ENCODE results near the gene RAB30. TPM values are rescaled to one million over a fixed set of nuclear protein-coding genes. Genes with fewer than 3 reads are reported as not detected.
"Not testable (repeated sequence)": the region's sequence is repeated elsewhere in the genome, so short reads cannot be mapped to it uniquely, and the experiment has no call there.

The RAB30 gene
- total RNA-seq, 1 experiment from 2014 or later: 1.5 TPM

GRCh38 chr11:82944198-82944597 lies 127.5 kb downstream of the RAB30 start:
- DNase-seq: no peak
- Mint-ChIP-seq H3K27ac (ENCODE audit: unreplicated experiment) (no peak overlapping the region), H3K27me3 (ENCODE audit: unreplicated experiment) (no peaks in the 10 kb centered on the region), H3K4me3 (ENCODE audit: low read depth, unreplicated experiment) (no peak overlapping the region), H3K4me1 (ENCODE audit: low read depth, unreplicated experiment) (no peaks in the 10 kb centered on the region), H3K36me3 (ENCODE audit: insufficient read depth, unreplicated experiment) (no peaks in the 10 kb centered on the region), H3K9me3 (ENCODE audit: low read depth, unreplicated experiment) (no peaks in the 10 kb centered on the region)
- CTCF ChIA-PET: no interaction called here
- BruUV-seq (replicated peaks): no TSS peak
- intact Hi-C loops (cut with micrococcal nuclease; ENCODE audit: unreplicated experiment): no loop called here
- TF ChIP-seq, protein P1, sequence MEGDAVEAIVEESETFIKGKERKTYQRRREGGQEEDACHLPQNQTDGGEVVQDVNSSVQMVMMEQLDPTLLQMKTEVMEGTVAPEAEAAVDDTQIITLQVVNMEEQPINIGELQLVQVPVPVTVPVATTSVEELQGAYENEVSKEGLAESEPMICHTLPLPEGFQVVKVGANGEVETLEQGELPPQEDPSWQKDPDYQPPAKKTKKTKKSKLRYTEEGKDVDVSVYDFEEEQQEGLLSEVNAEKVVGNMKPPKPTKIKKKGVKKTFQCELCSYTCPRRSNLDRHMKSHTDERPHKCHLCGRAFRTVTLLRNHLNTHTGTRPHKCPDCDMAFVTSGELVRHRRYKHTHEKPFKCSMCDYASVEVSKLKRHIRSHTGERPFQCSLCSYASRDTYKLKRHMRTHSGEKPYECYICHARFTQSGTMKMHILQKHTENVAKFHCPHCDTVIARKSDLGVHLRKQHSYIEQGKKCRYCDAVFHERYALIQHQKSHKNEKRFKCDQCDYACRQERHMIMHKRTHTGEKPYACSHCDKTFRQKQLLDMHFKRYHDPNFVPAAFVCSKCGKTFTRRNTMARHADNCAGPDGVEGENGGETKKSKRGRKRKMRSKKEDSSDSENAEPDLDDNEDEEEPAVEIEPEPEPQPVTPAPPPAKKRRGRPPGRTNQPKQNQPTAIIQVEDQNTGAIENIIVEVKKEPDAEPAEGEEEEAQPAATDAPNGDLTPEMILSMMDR (IDR thresholded peaks at IDR 0.05; ENCODE audit: unreplicated experiment): no peak

- CTCF ChIA-PET; H3K4me1 Mint-ChIP-seq (ENCODE audit: low read depth, unreplicated experiment); BruUV-seq (replicated peaks); H3K27ac Mint-ChIP-seq (ENCODE audit: unreplicated experiment); H3K9me3 Mint-ChIP-seq (ENCODE audit: low read depth, unreplicated experiment); DNase-seq; H3K27me3 Mint-ChIP-seq (ENCODE audit: unreplicated experiment); intact Hi-C loops (cut with micrococcal nuclease; ENCODE audit: unreplicated experiment); H3K36me3 Mint-ChIP-seq (ENCODE audit: insufficient read depth, unreplicated experiment); H3K4me3 Mint-ChIP-seq (ENCODE audit: low read depth, unreplicated experiment): not testable (repeated sequence)
These were observed 128.3 kb downstream of the RAB30 start for GRCh38 chr11:82943430-82943829.

- H3K9me3 Mint-ChIP-seq (ENCODE audit: low read depth, unreplicated experiment): no peaks in the 10 kb centered on the region
- H3K4me3 Mint-ChIP-seq (ENCODE audit: low read depth, unreplicated experiment): no peak overlapping the region
- CTCF ChIA-PET: no interaction called here
- H3K4me1 Mint-ChIP-seq (ENCODE audit: low read depth, unreplicated experiment): no peaks in the 10 kb centered on the region
- no TSS peak for BruUV-seq (replicated peaks)
- TF ChIP-seq, protein P1 (IDR thresholded peaks at IDR 0.05; ENCODE audit: unreplicated experiment): no peak
- intact Hi-C loops (cut with micrococcal nuclease; ENCODE audit: unreplicated experiment): no loop called here
- no peak for DNase-seq
- H3K36me3 Mint-ChIP-seq (ENCODE audit: insufficient read depth, unreplicated experiment): no peaks in the 10 kb centered on the region
- no peaks in the 10 kb centered on the region for H3K27me3 Mint-ChIP-seq (ENCODE audit: unreplicated experiment)
- no peak overlapping the region for H3K27ac Mint-ChIP-seq (ENCODE audit: unreplicated experiment)
These were observed 129.3 kb downstream of the RAB30 start for GRCh38 chr11:82942376-82942775.

DNA sequence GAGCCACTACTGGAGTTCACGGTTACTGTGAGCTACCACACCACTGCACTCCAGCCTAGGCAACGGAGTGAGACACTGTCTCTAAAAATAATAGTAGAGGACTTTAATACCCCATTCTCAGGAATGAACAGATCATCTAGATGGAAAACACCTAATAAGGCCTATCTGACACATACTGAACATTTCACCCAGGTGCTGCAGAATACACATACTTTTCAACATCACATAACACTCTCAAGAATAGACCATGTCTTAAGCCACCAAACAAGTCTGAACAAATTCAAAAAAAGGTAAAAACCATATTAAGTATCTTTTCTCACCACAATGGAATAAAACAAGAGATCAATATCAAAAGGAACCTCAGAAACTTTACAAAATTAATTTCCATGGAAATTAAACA lies 132.2 kb downstream of the RAB30 start:
- H3K27ac Mint-ChIP-seq (ENCODE audit: unreplicated experiment): no peak overlapping the region
- CTCF ChIA-PET: no interaction called here
- BruUV-seq (replicated peaks): no TSS peak

GRCh38 chr11:82937554-82937953 lies 134.1 kb downstream of the RAB30 start:
- DNase-seq: no peak
- no peaks in the 10 kb centered on the region for H3K36me3 Mint-ChIP-seq (ENCODE audit: insufficient read depth, unreplicated experiment)
- TF ChIP-seq, protein P1 (IDR thresholded peaks at IDR 0.05; ENCODE audit: unreplicated experiment): no peak
- H3K27me3 Mint-ChIP-seq (ENCODE audit: unreplicated experiment): no peaks in the 10 kb centered on the region
- intact Hi-C loops (cut with micrococcal nuclease; ENCODE audit: unreplicated experiment): no loop called here
- H3K4me3 Mint-ChIP-seq (ENCODE audit: low read depth, unreplicated experiment): no peak overlapping the region
- H3K27ac Mint-ChIP-seq (ENCODE audit: unreplicated experiment): no peak overlapping the region
- H3K9me3 Mint-ChIP-seq (ENCODE audit: low read depth, unreplicated experiment): no peaks in the 10 kb centered on the region
- CTCF ChIA-PET: no interaction called here
- no peaks in the 10 kb centered on the region for H3K4me1 Mint-ChIP-seq (ENCODE audit: low read depth, unreplicated experiment)
- BruUV-seq (replicated peaks): no TSS peak

More for the DNA sequence above, 132.2 kb downstream of the RAB30 start:
- no peaks in the 10 kb centered on the region for H3K27me3 Mint-ChIP-seq (ENCODE audit: unreplicated experiment)
- no peaks in the 10 kb centered on the region for H3K9me3 Mint-ChIP-seq (ENCODE audit: low read depth, unreplicated experiment)
- no peaks in the 10 kb centered on the region for H3K36me3 Mint-ChIP-seq (ENCODE audit: insufficient read depth, unreplicated experiment)
- intact Hi-C loops (cut with micrococcal nuclease; ENCODE audit: unreplicated experiment): no loop called here
- H3K4me3 Mint-ChIP-seq (ENCODE audit: low read depth, unreplicated experiment): no peak overlapping the region
- no peaks in the 10 kb centered on the region for H3K4me1 Mint-ChIP-seq (ENCODE audit: low read depth, unreplicated experiment)
- TF ChIP-seq, protein P1 (IDR thresholded peaks at IDR 0.05; ENCODE audit: unreplicated experiment): no peak
- DNase-seq: no peak

All from Calu3 (cell line).